Measurements from ENCODE around the gene TSPAN8. TPM values are rescaled to one million over a fixed set of nuclear protein-coding genes. Genes with fewer than 3 reads are reported as not detected.

TSPAN8 gene
- total RNA-seq, 5 donors from 2014 or later (not counting 1 experiment from before 2014, with no cell fraction given) = 0.28 to 0.70 (median 0.30) TPM; not detected in 2

DNA sequence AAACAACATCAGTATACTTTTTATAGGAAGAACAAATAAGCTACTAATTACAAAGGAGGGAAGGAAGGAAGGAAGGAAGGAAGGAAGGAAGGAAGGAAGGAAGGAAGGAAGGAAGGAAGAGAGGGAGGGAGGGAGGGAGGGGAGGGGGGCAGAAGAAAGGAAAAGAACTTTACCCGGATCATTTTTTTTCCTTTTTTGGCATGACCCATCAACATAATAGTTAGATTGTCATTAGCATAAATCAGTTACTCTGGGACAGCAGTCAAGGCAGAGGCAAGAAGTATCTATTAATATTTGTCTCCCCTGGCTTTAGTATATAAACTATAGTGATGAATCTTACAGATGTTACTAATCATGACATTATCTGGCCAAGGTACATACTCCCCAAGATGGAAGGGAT lies 35.2 kb upstream of the TSPAN8 start:
- H3K27ac ChIP-seq (ENCODE audit: low read length) = no peak overlapping the region
- H3K27ac Mint-ChIP-seq = no peak overlapping the region
- H3K9me3 Mint-ChIP-seq = peaks cover 0 to 3% (median 3%) of the 10 kb centered on the region in 3 donors
- no peaks in the 10 kb centered on the region for H3K4me1 ChIP-seq (ENCODE audit: control insufficient read depth in 1 of 2, extremely low read depth in 1 of 2, insufficient read depth in 2 of 2, low read length in 2 of 2)
- CTCF ChIA-PET = interaction anchor here in 1 of 2 donors (0.7 kb wide), 1 partner anchor 17 kb away, joined by 3 read pairs; no protein-coding TSS in a partner anchor
- H3K4me1 Mint-ChIP-seq = no peaks in the 10 kb centered on the region
- DNase-seq = no peak
- no peaks in the 10 kb centered on the region for H3K36me3 Mint-ChIP-seq
- no CpG with 5 or more reads among the region's 1 CpG for WGBS (ENCODE audit: insufficient coverage)
- H3K4me3 Mint-ChIP-seq = no peak overlapping the region
- no peak for ATAC-seq (replicated peaks in 1 of 4)
- H3K27me3 ChIP-seq (replicated peaks in 1 of 2; ENCODE audit: control insufficient read depth in 2 of 2, extremely low read depth in 1 of 2, insufficient read depth in 2 of 2, low read length in 1 of 2) = no peaks in the 10 kb centered on the region
- no peaks in the 10 kb centered on the region for H3K27me3 Mint-ChIP-seq
- H3K36me3 ChIP-seq (ENCODE audit: control insufficient read depth in 2 of 2, extremely low read depth in 1 of 2, insufficient read depth in 1 of 2, low read length in 1 of 2) = no peaks in the 10 kb centered on the region
- POLR2A ChIA-PET = no interaction called here
- H3K9me3 ChIP-seq = no peaks in the 10 kb centered on the region
- H3K4me3 ChIP-seq (ENCODE audit: control insufficient read depth in 1 of 2, extremely low read depth in 1 of 2, low read length in 1 of 2) = no peak overlapping the region

GRCh38 chr12:71191509-71192196 lies 33.9 kb upstream of the TSPAN8 start:
- no peak for DNase-seq
- no CpG with 5 or more reads among the region's 5 CpGs for WGBS (ENCODE audit: insufficient coverage)
- Mint-ChIP-seq H3K4me1 (no peaks in the 10 kb centered on the region), H3K27ac (no peak overlapping the region), H3K36me3 (no peaks in the 10 kb centered on the region), H3K4me3 (no peak overlapping the region), H3K9me3 (peaks cover 0 to 3% (median 3%) of the 10 kb centered on the region in 3 donors), H3K27me3 (no peaks in the 10 kb centered on the region)
- H3K9me3 ChIP-seq = no peaks in the 10 kb centered on the region
- H3K27ac ChIP-seq (ENCODE audit: low read length) = no peak overlapping the region
- H3K4me3 ChIP-seq (ENCODE audit: control insufficient read depth in 1 of 2, extremely low read depth in 1 of 2, low read length in 1 of 2) = no peak overlapping the region
- no peaks in the 10 kb centered on the region for H3K27me3 ChIP-seq (replicated peaks in 1 of 2; ENCODE audit: control insufficient read depth in 2 of 2, extremely low read depth in 1 of 2, insufficient read depth in 2 of 2, low read length in 1 of 2)
- no peaks in the 10 kb centered on the region for H3K36me3 ChIP-seq (ENCODE audit: control insufficient read depth in 2 of 2, extremely low read depth in 1 of 2, insufficient read depth in 1 of 2, low read length in 1 of 2)
- ATAC-seq (replicated peaks in 1 of 4) = no peak
- no peaks in the 10 kb centered on the region for H3K4me1 ChIP-seq (ENCODE audit: control insufficient read depth in 1 of 2, extremely low read depth in 1 of 2, insufficient read depth in 2 of 2, low read length in 2 of 2)
- CTCF ChIA-PET = no interaction called here
- POLR2A ChIA-PET = no interaction called here

DNA sequence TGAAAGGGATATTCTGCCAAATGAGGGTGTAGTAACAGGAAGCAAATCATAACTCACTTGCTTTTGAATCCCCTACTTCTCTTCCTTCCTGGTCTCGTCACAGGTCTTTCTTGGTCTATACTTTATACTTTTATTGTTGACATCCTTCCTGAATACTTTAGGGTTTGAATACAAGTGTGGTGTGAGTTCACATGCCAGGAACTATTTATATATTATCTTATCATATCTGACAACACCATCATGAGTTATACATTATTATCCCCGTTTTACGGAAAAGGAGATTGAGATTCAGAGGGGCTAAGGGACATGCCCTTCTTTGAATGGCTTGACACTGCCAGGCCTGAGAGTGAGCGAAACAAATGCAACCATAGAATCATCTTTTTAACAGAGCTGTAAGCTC lies 33.0 kb upstream of the TSPAN8 start:
- Mint-ChIP-seq H3K27ac (no peak overlapping the region), H3K36me3 (no peaks in the 10 kb centered on the region), H3K9me3 (peaks cover 0 to 3% (median 3%) of the 10 kb centered on the region in 3 donors), H3K27me3 (no peaks in the 10 kb centered on the region), H3K4me1 (no peaks in the 10 kb centered on the region), H3K4me3 (no peak overlapping the region)
- ChIA-PET POLR2A (no interaction called here), CTCF (no interaction called here)
- ATAC-seq (replicated peaks in 1 of 4) (no peak), DNase-seq (no peak)
- Histone ChIP-seq H3K9me3 (no peaks in the 10 kb centered on the region), H3K4me3 (ENCODE audit: control insufficient read depth in 1 of 2, extremely low read depth in 1 of 2, low read length in 1 of 2) (no peak overlapping the region), H3K27me3 (replicated peaks in 1 of 2; ENCODE audit: control insufficient read depth in 2 of 2, extremely low read depth in 1 of 2, insufficient read depth in 2 of 2, low read length in 1 of 2) (no peaks in the 10 kb centered on the region), H3K27ac (ENCODE audit: low read length) (no peak overlapping the region), H3K36me3 (ENCODE audit: control insufficient read depth in 2 of 2, extremely low read depth in 1 of 2, insufficient read depth in 1 of 2, low read length in 1 of 2) (no peaks in the 10 kb centered on the region), H3K4me1 (ENCODE audit: control insufficient read depth in 1 of 2, extremely low read depth in 1 of 2, insufficient read depth in 2 of 2, low read length in 2 of 2) (no peaks in the 10 kb centered on the region)
- 63% methylated on average over 2 of the region's 4 CpGs for WGBS (ENCODE audit: insufficient coverage)

GRCh38 chr12:71187379-71187778 lies 29.6 kb upstream of the TSPAN8 start:
- Histone ChIP-seq H3K27ac (ENCODE audit: low read length) (no peak overlapping the region), H3K9me3 (no peaks in the 10 kb centered on the region), H3K36me3 (ENCODE audit: control insufficient read depth in 2 of 2, extremely low read depth in 1 of 2, insufficient read depth in 1 of 2, low read length in 1 of 2) (no peaks in the 10 kb centered on the region), H3K27me3 (replicated peaks in 1 of 2; ENCODE audit: control insufficient read depth in 2 of 2, extremely low read depth in 1 of 2, insufficient read depth in 2 of 2, low read length in 1 of 2) (no peaks in the 10 kb centered on the region), H3K4me3 (ENCODE audit: control insufficient read depth in 1 of 2, extremely low read depth in 1 of 2, low read length in 1 of 2) (no peak overlapping the region), H3K4me1 (ENCODE audit: control insufficient read depth in 1 of 2, extremely low read depth in 1 of 2, insufficient read depth in 2 of 2, low read length in 2 of 2) (no peaks in the 10 kb centered on the region)
- ATAC-seq (replicated peaks in 1 of 4) (no peak), DNase-seq (no peak)
- POLR2A ChIA-PET = no interaction called here
- Mint-ChIP-seq H3K27ac (no peak overlapping the region), H3K36me3 (no peaks in the 10 kb centered on the region), H3K4me1 (no peaks in the 10 kb centered on the region), H3K9me3 (peaks cover 1 to 3% (median 3%) of the 10 kb centered on the region in 3 donors), H3K4me3 (no peak overlapping the region), H3K27me3 (no peaks in the 10 kb centered on the region)
- CTCF ChIA-PET = no interaction called here
- WGBS (ENCODE audit: insufficient coverage) = 50% methylated on average over 1 of the region's 3 CpGs

- H3K4me3 ChIP-seq (ENCODE audit: control insufficient read depth in 1 of 2, extremely low read depth in 1 of 2, low read length in 1 of 2) = no peak overlapping the region
- no peaks in the 10 kb centered on the region for H3K36me3 Mint-ChIP-seq
- no peak overlapping the region for H3K27ac ChIP-seq (ENCODE audit: low read length)
- no peaks in the 10 kb centered on the region for H3K27me3 ChIP-seq (replicated peaks in 1 of 2; ENCODE audit: control insufficient read depth in 2 of 2, extremely low read depth in 1 of 2, insufficient read depth in 2 of 2, low read length in 1 of 2)
- H3K4me1 Mint-ChIP-seq = no peaks in the 10 kb centered on the region
- ChIA-PET CTCF (no interaction called here), POLR2A (no interaction called here)
- WGBS (ENCODE audit: insufficient coverage) = 61% methylated on average over 2 of the region's 5 CpGs
- H3K4me3 Mint-ChIP-seq = no peak overlapping the region
- H3K27me3 Mint-ChIP-seq = no peaks in the 10 kb centered on the region
- no peaks in the 10 kb centered on the region for H3K4me1 ChIP-seq (ENCODE audit: control insufficient read depth in 1 of 2, extremely low read depth in 1 of 2, insufficient read depth in 2 of 2, low read length in 2 of 2)
- H3K36me3 ChIP-seq (ENCODE audit: control insufficient read depth in 2 of 2, extremely low read depth in 1 of 2, insufficient read depth in 1 of 2, low read length in 1 of 2) = no peaks in the 10 kb centered on the region
- ATAC-seq (replicated peaks in 1 of 4) = no peak
- no peak for DNase-seq
- no peak overlapping the region for H3K27ac Mint-ChIP-seq
- H3K9me3 Mint-ChIP-seq = peaks cover 0 to 3% (median 2%) of the 10 kb centered on the region in 3 donors
- H3K9me3 ChIP-seq = no peaks in the 10 kb centered on the region
Measured at GRCh38 chr12:71186571-71187288, 28.9 kb upstream of the TSPAN8 start.

DNA sequence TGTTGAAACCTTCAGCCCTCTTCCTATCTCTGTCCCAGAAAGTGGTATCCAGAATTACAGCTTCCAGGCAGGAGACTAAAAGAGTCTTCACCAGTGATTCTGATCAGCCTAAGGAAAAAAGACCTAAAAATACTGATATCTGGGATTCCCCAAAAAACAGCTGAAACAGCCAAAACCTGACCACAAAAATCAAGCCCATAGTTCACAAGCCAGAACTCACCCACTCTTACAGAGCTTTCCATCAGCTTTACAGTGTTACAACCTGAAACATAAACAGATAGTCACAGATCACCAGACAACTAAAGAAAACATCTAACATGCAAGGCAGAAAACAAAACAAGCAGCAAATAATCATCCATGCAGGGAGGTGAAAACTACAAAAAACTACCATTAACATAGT lies 26.0 kb upstream of the TSPAN8 start:
- ChIA-PET CTCF (no interaction called here), POLR2A (no interaction called here)
- Mint-ChIP-seq H3K4me3 (no peak overlapping the region), H3K27me3 (no peaks in the 10 kb centered on the region), H3K27ac (no peak overlapping the region), H3K4me1 (no peaks in the 10 kb centered on the region), H3K36me3 (no peaks in the 10 kb centered on the region), H3K9me3 (peaks cover 0 to 5% (median 2%) of the 10 kb centered on the region in 3 donors)
- H3K4me3 ChIP-seq (ENCODE audit: control insufficient read depth in 1 of 2, extremely low read depth in 1 of 2, low read length in 1 of 2) = no peak overlapping the region
- no peaks in the 10 kb centered on the region for H3K4me1 ChIP-seq (ENCODE audit: control insufficient read depth in 1 of 2, extremely low read depth in 1 of 2, insufficient read depth in 2 of 2, low read length in 2 of 2)
- no peaks in the 10 kb centered on the region for H3K36me3 ChIP-seq (ENCODE audit: control insufficient read depth in 2 of 2, extremely low read depth in 1 of 2, insufficient read depth in 1 of 2, low read length in 1 of 2)
- ATAC-seq (replicated peaks in 1 of 4) (no peak), DNase-seq (no peak)
- H3K9me3 ChIP-seq = no peaks in the 10 kb centered on the region
- no peaks in the 10 kb centered on the region for H3K27me3 ChIP-seq (replicated peaks in 1 of 2; ENCODE audit: control insufficient read depth in 2 of 2, extremely low read depth in 1 of 2, insufficient read depth in 2 of 2, low read length in 1 of 2)
- no peak overlapping the region for H3K27ac ChIP-seq (ENCODE audit: low read length)

Data from T-cell (primary cell).